ENCODE measurements around the gene MORF4L2. TPM values are rescaled to one million over a fixed set of nuclear protein-coding genes. Genes with fewer than 3 reads are reported as not detected.

MORF4L2 gene
- polyA plus RNA-seq (2012; ENCODE audit: missing spikeins), result 164 TPM

- FAIRE-seq (peak; percentile 94), DNase-seq (ENCODE audit: insufficient read length) (peak; percentile 33)
- TF ChIP-seq POLR2A (IDR thresholded peaks at IDR 0.05; ENCODE audit: low read depth, low read length) (peak; percentile 93), TAF1 (IDR thresholded peaks at IDR 0.05; ENCODE audit: borderline replicate concordance, low read depth, low read length) (peak; percentile 69; the same call in 1 of the 2 replicates), POLR2AphosphoS5 (IDR thresholded peaks at IDR 0.05; ENCODE audit: low read depth, low read length) (peak; percentile 89)
Measured at GRCh38 chrX:103686199-103687072, at the start of gene MORF4L2. TSS of gene MORF4L2 (minus strand) at chrX:103686699. CDS start at chrX:103677027, 9,672 bp downstream.

GRCh38 chrX:103734125-103734760 lies 47.7 kb upstream of the MORF4L2 start:
- DNase-seq (ENCODE audit: insufficient read length), result no peak
- TF ChIP-seq POLR2A (IDR thresholded peaks at IDR 0.05; ENCODE audit: low read depth, low read length), result no peak
- no peak for TF ChIP-seq POLR2AphosphoS5 (IDR thresholded peaks at IDR 0.05; ENCODE audit: low read depth, low read length)
- TF ChIP-seq TAF1 (IDR thresholded peaks at IDR 0.05; ENCODE audit: borderline replicate concordance, low read depth, low read length), result no peak
- FAIRE-seq, result no peak

- FAIRE-seq (no peak), DNase-seq (ENCODE audit: insufficient read length) (no peak)
- TF ChIP-seq POLR2AphosphoS5 (IDR thresholded peaks at IDR 0.05; ENCODE audit: low read depth, low read length) (no peak), POLR2A (IDR thresholded peaks at IDR 0.05; ENCODE audit: low read depth, low read length) (no peak), TAF1 (IDR thresholded peaks at IDR 0.05; ENCODE audit: borderline replicate concordance, low read depth, low read length) (no peak)
Measured at GRCh38 chrX:103733017-103733416, 46.5 kb upstream of the MORF4L2 start.

GRCh38 chrX:103730796-103731493 lies 44.4 kb upstream of the MORF4L2 start:
- TF ChIP-seq TAF1 (IDR thresholded peaks at IDR 0.05; ENCODE audit: borderline replicate concordance, low read depth, low read length) (no peak), POLR2AphosphoS5 (IDR thresholded peaks at IDR 0.05; ENCODE audit: low read depth, low read length) (no peak), POLR2A (IDR thresholded peaks at IDR 0.05; ENCODE audit: low read depth, low read length) (no peak)
- DNase-seq (ENCODE audit: insufficient read length) (no peak), FAIRE-seq (no peak)

- TF ChIP-seq TAF1 (IDR thresholded peaks at IDR 0.05; ENCODE audit: borderline replicate concordance, low read depth, low read length), result no peak
- TF ChIP-seq POLR2A (IDR thresholded peaks at IDR 0.05; ENCODE audit: low read depth, low read length), result no peak
- no peak for TF ChIP-seq POLR2AphosphoS5 (IDR thresholded peaks at IDR 0.05; ENCODE audit: low read depth, low read length)
- DNase-seq (ENCODE audit: insufficient read length) (no peak), FAIRE-seq (no peak)
Measured at GRCh38 chrX:103730147-103730795, 43.8 kb upstream of the MORF4L2 start.

GRCh38 chrX:103729015-103729414 lies 42.5 kb upstream of the MORF4L2 start:
- DNase-seq (ENCODE audit: insufficient read length) (no peak), FAIRE-seq (no peak)
- TF ChIP-seq POLR2A (IDR thresholded peaks at IDR 0.05; ENCODE audit: low read depth, low read length), result no peak
- TF ChIP-seq TAF1 (IDR thresholded peaks at IDR 0.05; ENCODE audit: borderline replicate concordance, low read depth, low read length), result no peak
- no peak for TF ChIP-seq POLR2AphosphoS5 (IDR thresholded peaks at IDR 0.05; ENCODE audit: low read depth, low read length)

- TF ChIP-seq TAF1 (IDR thresholded peaks at IDR 0.05; ENCODE audit: borderline replicate concordance, low read depth, low read length) (no peak), POLR2AphosphoS5 (IDR thresholded peaks at IDR 0.05; ENCODE audit: low read depth, low read length) (no peak), POLR2A (IDR thresholded peaks at IDR 0.05; ENCODE audit: low read depth, low read length) (no peak)
- no peak for DNase-seq (ENCODE audit: insufficient read length)
- no peak for FAIRE-seq
Measured at GRCh38 chrX:103727115-103727514, 40.6 kb upstream of the MORF4L2 start.

GRCh38 chrX:103726477-103726876 lies 40.0 kb upstream of the MORF4L2 start:
- FAIRE-seq (no peak), DNase-seq (ENCODE audit: insufficient read length) (no peak)
- TF ChIP-seq POLR2A (IDR thresholded peaks at IDR 0.05; ENCODE audit: low read depth, low read length) (no peak), POLR2AphosphoS5 (IDR thresholded peaks at IDR 0.05; ENCODE audit: low read depth, low read length) (no peak), TAF1 (IDR thresholded peaks at IDR 0.05; ENCODE audit: borderline replicate concordance, low read depth, low read length) (no peak)

- FAIRE-seq, result no peak
- TF ChIP-seq POLR2AphosphoS5 (IDR thresholded peaks at IDR 0.05; ENCODE audit: low read depth, low read length) (no peak), POLR2A (IDR thresholded peaks at IDR 0.05; ENCODE audit: low read depth, low read length) (no peak), TAF1 (IDR thresholded peaks at IDR 0.05; ENCODE audit: borderline replicate concordance, low read depth, low read length) (no peak)
- DNase-seq (ENCODE audit: insufficient read length), result no peak
Measured at GRCh38 chrX:103722505-103722904, 36.0 kb upstream of the MORF4L2 start.

- FAIRE-seq (no peak), DNase-seq (ENCODE audit: insufficient read length) (no peak)
- no peak for TF ChIP-seq POLR2AphosphoS5 (IDR thresholded peaks at IDR 0.05; ENCODE audit: low read depth, low read length)
- no peak for TF ChIP-seq POLR2A (IDR thresholded peaks at IDR 0.05; ENCODE audit: low read depth, low read length)
- TF ChIP-seq TAF1 (IDR thresholded peaks at IDR 0.05; ENCODE audit: borderline replicate concordance, low read depth, low read length), result no peak
Measured at GRCh38 chrX:103718120-103718519, 31.6 kb upstream of the MORF4L2 start.

- TF ChIP-seq POLR2A (IDR thresholded peaks at IDR 0.05; ENCODE audit: low read depth, low read length) (no peak), POLR2AphosphoS5 (IDR thresholded peaks at IDR 0.05; ENCODE audit: low read depth, low read length) (no peak), TAF1 (IDR thresholded peaks at IDR 0.05; ENCODE audit: borderline replicate concordance, low read depth, low read length) (no peak)
- no peak for DNase-seq (ENCODE audit: insufficient read length)
- no peak for FAIRE-seq
Measured at GRCh38 chrX:103716962-103717361, 30.5 kb upstream of the MORF4L2 start.
